ENCODE data around the gene MRPL30.
"Not testable (repeated sequence)": the region's sequence is repeated elsewhere in the genome, so short reads cannot be mapped to it uniquely, and the experiment has no call there.

Gene MRPL30

GRCh38 chr2:99187011-99187410 is 6.0 kb downstream of the MRPL30 start:
- no peak for FAIRE-seq

GRCh38 chr2:99188357-99188756 is 7.4 kb downstream of the MRPL30 start:
- FAIRE-seq = no peak

- no peak for FAIRE-seq
Measured at GRCh38 chr2:99190548-99190947, 9.6 kb downstream of the MRPL30 start.

- FAIRE-seq = not testable (repeated sequence)
Measured at GRCh38 chr2:99192364-99192763, 11.4 kb downstream of the MRPL30 start.

GRCh38 chr2:99198103-99198841 is 17.3 kb downstream of the MRPL30 start:
- FAIRE-seq = no peak

GRCh38 chr2:99200076-99200800 is 19.3 kb downstream of the MRPL30 start:
- FAIRE-seq = no peak

- no peak for FAIRE-seq
Measured at GRCh38 chr2:99201959-99202678, 21.1 kb downstream of the MRPL30 start.

- FAIRE-seq = no peak
Measured at GRCh38 chr2:99205491-99205890, 24.5 kb downstream of the MRPL30 start.

GRCh38 chr2:99216096-99216495 is 35.1 kb downstream of the MRPL30 start:
- FAIRE-seq = no peak

- FAIRE-seq = no peak
Measured at GRCh38 chr2:99217929-99218501, 37.0 kb downstream of the MRPL30 start.

GRCh38 chr2:99233177-99233576 is 52.2 kb downstream of the MRPL30 start:
- FAIRE-seq = not testable (repeated sequence)

- no peak for FAIRE-seq
Measured at GRCh38 chr2:99238599-99238998, 57.6 kb downstream of the MRPL30 start.

- no peak for FAIRE-seq
Measured at GRCh38 chr2:99240431-99240830, 59.4 kb downstream of the MRPL30 start.

GRCh38 chr2:99242151-99242550 is 61.2 kb downstream of the MRPL30 start:
- FAIRE-seq = no peak
